HepG2 (cell line): Measurements from ENCODE around the gene TSEN34.
"Not testable (repeated sequence)": the region's sequence is repeated elsewhere in the genome, so short reads cannot be mapped to it uniquely, and the experiment has no call there.

ENCODE experiments used
- BCL3 ChIP-seq: sonication (generic); formaldehyde crosslinking; IDR thresholded peaks from 2 replicates; pipeline ENCODE4 v1.5.1; 2020; ENCODE audit warnings: mild to moderate bottlenecking, missing genetic modification reagents, moderate library complexity
- CTCF ChIP-seq: sonication (generic); formaldehyde crosslinking; IDR thresholded peaks from 2 replicates; pipeline ENCODE4 v1.5.0; 2020; ENCODE audit warnings: mild to moderate bottlenecking, missing genetic modification reagents, moderate library complexity
- HDAC6 ChIP-seq: fragments of 200-600 bp; sonication (generic); IDR thresholded peaks from 2 replicates; pipeline ENCODE4 v1.7.0; 2017; ENCODE audit warnings: mild to moderate bottlenecking, antibody characterized with exemption, low read length, low read depth
- JUN ChIP-seq: sonication (generic); formaldehyde crosslinking; IDR thresholded peaks from 2 replicates; pipeline ENCODE4 v1.4.0; 2020; ENCODE audit warnings: mild to moderate bottlenecking, missing genetic modification reagents
- KDM2A ChIP-seq: sonication (generic); formaldehyde crosslinking; IDR thresholded peaks from 2 replicates; pipeline ENCODE4 v1.4.0; 2020; ENCODE audit warnings: low read depth, missing genetic modification reagents, borderline replicate concordance
- POLR2A ChIP-seq, 2 experiments: IDR thresholded peaks; 2 replicates each; pipeline ENCODE4 v1.6.1; 2011; ENCODE audit warnings: low read depth in 2 of 2, low read length in 2 of 2, mild to moderate bottlenecking in 1 of 2, moderate library complexity in 1 of 2; ENCODE audit not compliant: insufficient read depth in 1 of 2
- PRDM10 ChIP-seq: sonication (generic); formaldehyde crosslinking; IDR thresholded peaks from 2 replicates; pipeline ENCODE4 v1.4.0; 2020; ENCODE audit warnings: low read depth, missing genetic modification reagents
- SP2 ChIP-seq: sonication (generic); formaldehyde crosslinking; IDR thresholded peaks from 2 replicates; pipeline ENCODE4 v1.5.1; 2020; ENCODE audit warnings: mild to moderate bottlenecking, missing genetic modification reagents
- TCF7 ChIP-seq: sonication (generic); IDR thresholded peaks from 2 replicates; pipeline ENCODE4 v1.6.1; 2016; ENCODE audit warnings: antibody characterized with exemption, low read depth
- ZNF292 ChIP-seq: sonication (generic); formaldehyde crosslinking; IDR thresholded peaks from 2 replicates; pipeline ENCODE4 v1.8.1; 2022; ENCODE audit warnings: mild to moderate bottlenecking, low read depth, missing genetic modification reagents, borderline replicate concordance

- not testable (repeated sequence) for TF ChIP-seq TCF7; SP2 (CRISPR knock-in tag); JUN (CRISPR knock-in tag); KDM2A; POLR2A (IDR thresholded peaks at IDR 0.05; ENCODE audit: insufficient read depth in 1 of 2, low read depth in 2 of 2, low read length in 2 of 2); PRDM10; ZNF292 (CRISPR knock-in tag); BCL3; HDAC6; CTCF (CRISPR knock-in tag)
Observed at GRCh38 chr19:54242234-54242633, 51.1 kb downstream of the TSEN34 start.
